GM19397 (cell line): ENCODE measurements around the gene CAMSAP1.

Experiments used
- ATAC-seq: cut with Tn5 transposase; IDR thresholded peaks from one replicate; pipeline ENCODE4 v1.9.1; 2021; ENCODE audit warnings: mild to moderate bottlenecking, moderate library complexity; ENCODE audit not compliant: unreplicated experiment

The CAMSAP1 gene

GRCh38 chr9:135763716-135764446, 143.5 kb downstream of the CAMSAP1 start:
- no peak for ATAC-seq

GRCh38 chr9:135762921-135763320, 144.4 kb downstream of the CAMSAP1 start:
- no peak for ATAC-seq

GRCh38 chr9:135761845-135762168, 145.5 kb downstream of the CAMSAP1 start:
- ATAC-seq, result no peak

- ATAC-seq, result no peak
Observed at GRCh38 chr9:135761150-135761844, 146.0 kb downstream of the CAMSAP1 start.

GRCh38 chr9:135760465-135760864, 146.9 kb downstream of the CAMSAP1 start:
- ATAC-seq, result no peak

DNA sequence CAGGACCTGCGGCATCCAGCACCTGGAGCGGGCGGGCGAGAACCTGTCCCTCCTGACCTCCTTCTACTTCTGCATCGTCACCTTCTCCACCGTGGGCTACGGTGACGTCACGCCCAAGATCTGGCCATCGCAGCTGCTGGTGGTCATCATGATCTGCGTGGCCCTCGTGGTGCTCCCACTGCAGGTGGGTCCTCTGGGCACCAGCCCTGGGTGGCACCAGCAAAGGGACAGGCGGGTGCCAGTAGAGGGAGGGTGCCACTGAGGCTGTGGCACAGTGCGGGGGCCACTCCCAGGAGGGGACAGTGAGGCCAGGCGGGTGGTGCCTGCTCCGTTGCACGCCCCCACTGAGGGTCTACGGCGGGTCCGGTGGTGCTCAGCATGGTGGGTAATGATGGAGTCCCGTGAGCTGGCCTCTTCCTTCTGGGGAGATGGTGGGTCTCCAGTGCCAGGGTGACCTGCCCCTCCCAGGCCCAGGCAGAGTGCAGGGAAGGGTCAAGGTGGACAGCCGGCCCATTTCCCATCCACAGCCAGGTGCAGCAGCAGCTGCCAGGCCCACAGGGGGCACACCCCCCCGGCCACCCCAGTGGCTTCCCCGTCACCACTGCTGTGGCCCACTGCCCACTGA, 147.6 kb downstream of the CAMSAP1 start:
- no peak for ATAC-seq

DNA sequence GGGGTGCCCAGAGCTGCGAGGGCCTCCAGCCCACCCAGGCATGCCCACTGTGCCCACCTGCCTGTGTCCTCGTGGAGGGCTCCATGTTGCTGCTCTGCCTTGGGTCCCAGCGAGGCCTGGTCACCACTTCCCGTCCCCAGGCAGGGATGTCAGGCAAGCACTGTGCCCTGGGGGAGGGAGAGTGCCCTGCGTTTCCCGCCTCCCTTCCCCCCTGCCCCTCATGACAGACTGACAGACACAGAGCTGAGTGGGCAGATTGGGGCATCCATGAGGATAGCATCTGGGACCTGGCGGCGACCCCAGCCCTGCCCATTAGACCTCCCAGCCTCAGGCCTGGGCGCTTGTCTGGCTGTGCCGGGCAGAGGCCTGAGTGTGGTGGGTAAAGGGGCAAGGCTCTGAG, 148.5 kb downstream of the CAMSAP1 start:
- ATAC-seq, result no peak
